ENCODE measurements around the gene PMM1.

DNA sequence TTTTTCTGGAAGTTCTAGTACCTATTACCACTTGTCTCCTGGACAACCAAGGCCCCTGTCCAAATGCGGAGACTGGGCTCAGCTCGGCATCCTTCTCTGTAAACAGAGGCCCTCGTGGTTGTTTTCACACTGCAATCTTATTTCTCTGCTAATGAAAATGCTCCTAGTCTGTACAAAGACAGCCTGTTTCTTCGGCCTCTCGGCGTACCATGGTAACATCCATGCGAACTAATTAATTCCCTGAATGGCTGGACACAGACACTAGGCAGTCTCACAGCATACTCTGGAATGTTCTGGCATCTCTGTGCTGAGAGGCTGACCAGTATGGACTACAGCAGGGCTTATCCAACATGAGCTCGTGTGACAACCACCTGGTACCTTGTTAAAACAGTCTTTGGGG lies 51.1 kb downstream of the PMM1 start:
- TF ChIP-seq, protein P1, sequence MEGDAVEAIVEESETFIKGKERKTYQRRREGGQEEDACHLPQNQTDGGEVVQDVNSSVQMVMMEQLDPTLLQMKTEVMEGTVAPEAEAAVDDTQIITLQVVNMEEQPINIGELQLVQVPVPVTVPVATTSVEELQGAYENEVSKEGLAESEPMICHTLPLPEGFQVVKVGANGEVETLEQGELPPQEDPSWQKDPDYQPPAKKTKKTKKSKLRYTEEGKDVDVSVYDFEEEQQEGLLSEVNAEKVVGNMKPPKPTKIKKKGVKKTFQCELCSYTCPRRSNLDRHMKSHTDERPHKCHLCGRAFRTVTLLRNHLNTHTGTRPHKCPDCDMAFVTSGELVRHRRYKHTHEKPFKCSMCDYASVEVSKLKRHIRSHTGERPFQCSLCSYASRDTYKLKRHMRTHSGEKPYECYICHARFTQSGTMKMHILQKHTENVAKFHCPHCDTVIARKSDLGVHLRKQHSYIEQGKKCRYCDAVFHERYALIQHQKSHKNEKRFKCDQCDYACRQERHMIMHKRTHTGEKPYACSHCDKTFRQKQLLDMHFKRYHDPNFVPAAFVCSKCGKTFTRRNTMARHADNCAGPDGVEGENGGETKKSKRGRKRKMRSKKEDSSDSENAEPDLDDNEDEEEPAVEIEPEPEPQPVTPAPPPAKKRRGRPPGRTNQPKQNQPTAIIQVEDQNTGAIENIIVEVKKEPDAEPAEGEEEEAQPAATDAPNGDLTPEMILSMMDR (IDR thresholded peaks at IDR 0.05): no peak
- no peak for TF ChIP-seq POLR2A (IDR thresholded peaks at IDR 0.05)

Measured in thyroid gland (tissue), 4 donors.